GM12874 (cell line): ENCODE measurements around the gene NEMF.
A peak's percentile ranks its signal among the peaks of the same experiment; 100 is the strongest.

Experiments
- CTCF ChIP-seq: IDR thresholded peaks from 2 replicates; pipeline ENCODE4 v1.5.1; 2011; ENCODE audit warnings: low read depth, mild to moderate bottlenecking, control low read depth, low read length, moderate library complexity; ENCODE audit not compliant: insufficient read depth

Gene NEMF

GRCh38 chr14:49870908-49871307 is 18.3 kb upstream of the NEMF start:
- TF ChIP-seq CTCF, result no peak

DNA sequence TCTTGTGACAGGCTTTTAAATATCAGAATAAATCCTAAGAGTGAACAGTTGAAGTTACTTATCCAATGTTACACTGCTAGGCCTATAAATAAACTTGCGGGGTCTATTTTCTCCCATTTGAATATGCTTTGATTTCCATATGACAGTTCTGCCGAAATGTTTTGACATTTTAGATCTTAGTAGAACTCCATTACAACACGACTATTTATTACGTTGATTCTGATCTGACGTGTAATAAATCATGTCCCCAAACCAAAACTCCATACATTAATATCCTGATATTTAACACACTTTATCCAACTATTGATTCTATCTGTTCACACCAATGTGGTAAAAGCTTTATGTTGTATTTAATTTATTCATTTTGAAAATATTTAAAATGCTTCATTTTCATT is 16.1 kb upstream of the NEMF start:
- no peak for TF ChIP-seq CTCF

GRCh38 chr14:49867831-49868719 is 15.5 kb upstream of the NEMF start:
- TF ChIP-seq CTCF, result no peak

DNA sequence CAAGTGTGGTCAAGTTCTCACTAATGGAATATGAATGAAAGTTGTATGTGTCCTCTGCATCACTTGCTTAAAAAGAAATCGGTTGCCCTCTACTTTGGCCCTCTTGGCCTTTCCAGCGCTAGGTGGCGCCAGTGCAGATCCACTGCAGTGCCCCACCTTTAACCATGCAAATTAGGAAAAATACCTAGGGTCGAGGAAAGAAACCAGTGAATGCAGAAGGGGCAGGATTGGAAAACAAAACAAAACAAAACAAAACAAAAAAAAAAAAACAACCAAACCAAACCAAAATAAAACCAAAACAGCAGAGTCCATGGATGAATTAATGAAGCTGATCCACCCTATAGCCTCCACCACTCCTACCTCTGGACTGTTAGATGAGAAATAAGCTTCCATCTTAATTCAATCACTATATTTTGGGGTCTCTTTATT is 12.9 kb upstream of the NEMF start:
- TF ChIP-seq CTCF, result peak; percentile 86

DNA sequence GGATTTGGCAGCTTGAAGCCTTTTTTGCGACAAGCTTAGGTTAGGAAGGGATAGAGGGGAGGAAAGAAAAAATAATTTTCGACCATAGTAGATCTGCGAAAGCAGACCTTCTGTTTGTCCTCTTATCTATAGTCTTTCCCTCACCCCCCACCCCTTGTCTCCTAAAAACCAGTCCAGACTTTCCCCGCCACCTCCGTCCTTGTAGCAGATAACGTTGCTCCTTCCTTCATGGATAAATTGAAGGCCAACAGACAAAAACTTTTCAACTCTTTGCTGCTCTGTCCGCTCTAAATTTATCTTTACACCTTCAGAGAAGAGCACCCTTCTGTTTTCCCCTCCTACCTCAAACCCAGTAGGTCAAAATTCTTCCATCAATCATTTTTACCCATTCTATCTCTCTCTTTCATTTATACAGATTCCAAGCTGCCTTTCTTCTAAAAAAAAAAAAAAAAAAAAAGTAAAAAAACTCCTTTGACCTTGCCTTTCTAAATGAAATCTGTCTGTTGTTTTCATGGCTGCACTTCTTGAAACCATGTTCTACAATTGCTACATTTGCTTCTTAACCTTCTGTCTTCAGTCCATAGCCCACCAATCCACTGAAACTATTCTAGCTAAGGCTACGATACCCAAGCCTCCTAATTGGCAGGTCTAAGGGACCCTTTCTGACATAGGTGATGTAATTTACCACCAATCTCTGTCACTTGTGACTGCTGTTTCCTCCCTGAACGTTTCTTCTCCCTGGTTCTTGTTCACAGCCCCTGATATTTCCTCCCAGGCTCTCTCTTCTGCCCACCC is 11.1 kb upstream of the NEMF start:
- TF ChIP-seq CTCF, result no peak

GRCh38 chr14:49862089-49862673 is 9.6 kb upstream of the NEMF start:
- TF ChIP-seq CTCF, result peak; percentile 100

DNA sequence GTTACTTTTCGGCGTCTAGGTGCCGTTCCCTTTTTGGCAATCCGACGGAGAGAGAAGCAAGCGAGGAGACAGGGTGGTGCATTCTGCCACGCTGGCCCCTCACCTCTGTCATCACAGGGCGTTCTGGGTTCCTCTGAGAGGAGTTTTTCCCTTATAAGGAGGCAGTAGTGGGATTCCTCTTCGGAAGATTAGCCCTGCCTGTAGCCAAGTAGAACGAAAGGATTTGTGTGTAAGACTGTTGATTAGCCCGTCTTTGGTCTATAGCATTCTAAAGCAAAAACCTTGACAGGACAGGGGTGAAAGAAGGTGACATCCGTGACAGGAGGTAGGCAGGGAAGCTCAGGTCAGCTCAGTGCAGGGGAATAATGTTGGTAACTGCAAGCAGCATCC is 9.1 kb upstream of the NEMF start:
- TF ChIP-seq CTCF, result no peak
